K562 (cell line): ENCODE measurements around the gene GFOD1. TPM values are rescaled to one million over a fixed set of nuclear protein-coding genes. Genes with fewer than 3 reads are reported as not detected.

Experiments used
- CBX3 ChIP-seq, 2 experiments: IDR thresholded peaks; 1 replicate in 1 of 2; 2 replicates in 1 of 2; pipeline ENCODE4 v1.6.1; 2012; ENCODE audit warnings: inconsistent platforms in 2 of 2, low read length in 2 of 2, borderline replicate concordance in 1 of 2, control low read depth in 1 of 2
- CHCHD3 ChIP-seq: fragments of 250-450 bp; sonication (Bioruptor Pico); IDR thresholded peaks from 2 replicates; pipeline ENCODE4 v2.1.2; 2022; ENCODE audit warnings: mild to moderate bottlenecking
- ELF2 ChIP-seq: fragments of 250-450 bp; sonication (Bioruptor Pico); IDR thresholded peaks from 2 replicates; pipeline ENCODE4 v1.5.0; 2021; ENCODE audit warnings: mild to moderate bottlenecking
- ELK3 ChIP-seq: fragments of 450-650 bp; formaldehyde crosslinking; IDR thresholded peaks from 2 replicates; pipeline ENCODE4 v1.4.0; 2020; ENCODE audit warnings: mild to moderate bottlenecking
- GATAD2B ChIP-seq: fragments of 450-650 bp; IDR thresholded peaks from 2 replicates; pipeline ENCODE4 v1.6.1; 2017; ENCODE audit warnings: mild to moderate bottlenecking, borderline replicate concordance
- ILF3 ChIP-seq: fragments of 450-650 bp; IDR thresholded peaks from 2 replicates; pipeline ENCODE4 v1.6.1; 2018; ENCODE audit warnings: antibody characterized with exemption, mild to moderate bottlenecking, moderate library complexity, borderline replicate concordance
- ILK ChIP-seq: fragments of 450-650 bp; IDR thresholded peaks from 2 replicates; pipeline ENCODE4 v1.6.1; 2016; ENCODE audit warnings: missing genetic modification characterization, low read depth, mild to moderate bottlenecking, missing compliant biosample characterization, moderate library complexity, borderline replicate concordance
- MTF1 ChIP-seq: fragments of 250-450 bp; sonication (Bioruptor Pico); IDR thresholded peaks from 2 replicates; pipeline ENCODE4 v1.9.0; 2021; ENCODE audit warnings: moderate library complexity, mild to moderate bottlenecking, inconsistent platforms, borderline replicate concordance
- PPARD ChIP-seq: fragments of 250-450 bp; sonication (Bioruptor Pico); IDR thresholded peaks from 2 replicates; pipeline ENCODE4 v1.8.0; 2022; ENCODE audit warnings: inconsistent platforms, mild to moderate bottlenecking, moderate library complexity
- REST ChIP-seq, 2 experiments: fragments of 450-650 bp; formaldehyde crosslinking in 1 of 2; IDR thresholded peaks; 2 replicates each; pipeline versions ENCODE4 v1.4.0 to v1.6.1; 2014 to 2020; ENCODE audit warnings: mild to moderate bottlenecking in 2 of 2, borderline replicate concordance in 1 of 2, low read depth in 1 of 2
- SRSF1 ChIP-seq: fragments of 200-400 bp; formaldehyde crosslinking; IDR thresholded peaks from 2 replicates; pipeline ENCODE4 v1.6.1; 2017; ENCODE audit warnings: mild to moderate bottlenecking, low read depth, low read length, moderate library complexity
- ZBTB5 ChIP-seq: fragments of 450-650 bp; IDR thresholded peaks from 2 replicates; pipeline ENCODE4 v1.6.1; 2017; ENCODE audit warnings: antibody characterized with exemption
- ZNF436 ChIP-seq: fragments of 250-450, 450-650 bp; sonication (Bioruptor Pico); formaldehyde crosslinking; IDR thresholded peaks from 2 replicates; pipeline ENCODE4 v1.7.0; 2020; ENCODE audit warnings: mild to moderate bottlenecking
- ZNF668 ChIP-seq: fragments of 250-450 bp; sonication (Bioruptor Pico); IDR thresholded peaks from 2 replicates; pipeline ENCODE4 v1.8.0; 2022; ENCODE audit warnings: mild to moderate bottlenecking, inconsistent platforms
- ZNF764 ChIP-seq: fragments of 250-450 bp; sonication (Bioruptor Pico); IDR thresholded peaks from 2 replicates; pipeline ENCODE4 v1.4.0; 2020; ENCODE audit warnings: low read depth, mild to moderate bottlenecking, moderate library complexity
- polyA plus RNA-seq, 8 experiments: library from polyadenylated mRNA; depleted of rRNA in 4 of 8; stranded (reverse) in 5 of 8; unstranded in 3 of 8; fragments of >200 nt; fragmentation: Nextera tagmentation in 2 of 8; fragmentation: Illumina TruSeq in 1 of 8; extraction: Ambion mirVana in 2 of 8; extraction: Trizol in 1 of 8; gene quantifications; 2 replicates each; pipeline versions ENCODE4 v1.2.1 to v1.2.3, GENCODE V29; 2011 to 2014; ENCODE audit warnings: inconsistent platforms in 1 of 8, missing spikeins in 1 of 8
- total RNA-seq, 7 experiments: library from RNA; depleted of rRNA in 6 of 7; stranded (reverse); fragments of >200 nt in 6 of 7; fragmentation: Illumina TruSeq in 2 of 7; extraction: Trizol in 2 of 7; gene quantifications; 2 replicates each; pipeline versions ENCODE4 v1.2.1 to v1.2.3, GENCODE V29; 2011 to 2021; ENCODE audit warnings: low replicate concordance in 1 of 7

GFOD1 gene
- total and polyA plus RNA-seq, 9 of the 15 experiments (the other 6 are each of a cell fraction or from before 2014, with no cell fraction given) = 3.8 to 12.0 (median 8.2) TPM

GRCh38 chr6:13360671-13361540 is 126.5 kb downstream of the GFOD1 start (continued):
- TF ChIP-seq REST (IDR thresholded peaks at IDR 0.05; ENCODE audit: borderline replicate concordance) = no peak
- TF ChIP-seq REST (CRISPR knock-in tag; IDR thresholded peaks at IDR 0.05; ENCODE audit: low read depth) = no peak
- no peak for TF ChIP-seq GATAD2B
- no peak for TF ChIP-seq MTF1 (CRISPR knock-in tag)
- TF ChIP-seq ZBTB5 = no peak
- TF ChIP-seq ZNF668 (CRISPR knock-in tag) = no peak
- no peak for TF ChIP-seq CBX3 (IDR thresholded peaks at IDR 0.05; ENCODE audit: borderline replicate concordance in 1 of 2, low read length in 2 of 2)
- TF ChIP-seq ZNF764 (CRISPR knock-in tag) = no peak
- no peak for TF ChIP-seq SRSF1
- TF ChIP-seq ELK3 (CRISPR knock-in tag) = no peak
- no peak for TF ChIP-seq ILK (tag)
- no peak for TF ChIP-seq ZNF436 (CRISPR knock-in tag)
- no peak for TF ChIP-seq PPARD (CRISPR knock-in tag)
- no peak for TF ChIP-seq ILF3
- TF ChIP-seq ELF2 = no peak
- no peak for TF ChIP-seq CHCHD3 (CRISPR knock-in tag)
